ENCODE results near the gene NDE1.
"Not testable (repeated sequence)": the region's sequence is repeated elsewhere in the genome, so short reads cannot be mapped to it uniquely, and the experiment has no call there.

Gene NDE1

GRCh38 chr16:15652293-15653001 is 2.4 kb downstream of the NDE1 start:
- DNase-seq = no peak

- DNase-seq = no peak
Observed at GRCh38 chr16:15653227-15653626, 3.2 kb downstream of the NDE1 start.

- DNase-seq = no peak
Observed at GRCh38 chr16:15654591-15654990, 4.5 kb downstream of the NDE1 start.

- not testable (repeated sequence) for DNase-seq
Observed at GRCh38 chr16:15655561-15655960, 5.5 kb downstream of the NDE1 start.

- DNase-seq = no peak
Observed at GRCh38 chr16:15658149-15658548, 8.1 kb downstream of the NDE1 start.

- no peak for DNase-seq
Observed at GRCh38 chr16:15658556-15658955, 8.5 kb downstream of the NDE1 start.

- DNase-seq = no peak
Observed at GRCh38 chr16:15660203-15660601, 10.2 kb downstream of the NDE1 start.

- no peak for DNase-seq
Observed at GRCh38 chr16:15665107-15665506, 15.1 kb downstream of the NDE1 start.

GRCh38 chr16:15667091-15667742 is 17.2 kb downstream of the NDE1 start:
- DNase-seq = no peak

- DNase-seq = no peak
Observed at GRCh38 chr16:15671530-15672117, 21.6 kb downstream of the NDE1 start.

- DNase-seq = not testable (repeated sequence)
Observed at GRCh38 chr16:15672127-15672513, 22.1 kb downstream of the NDE1 start.

GRCh38 chr16:15672514-15673167 is 22.6 kb downstream of the NDE1 start:
- peak; percentile 85 for DNase-seq

- no peak for DNase-seq
Observed at GRCh38 chr16:15674571-15674970, 24.5 kb downstream of the NDE1 start.

- DNase-seq = no peak
Observed at GRCh38 chr16:15676506-15676905, 26.5 kb downstream of the NDE1 start.

GRCh38 chr16:15677447-15677846 is 27.4 kb downstream of the NDE1 start:
- no peak for DNase-seq

GRCh38 chr16:15682105-15682570 is 32.1 kb downstream of the NDE1 start:
- DNase-seq = no peak

GRCh38 chr16:15686287-15686686 is 36.2 kb downstream of the NDE1 start:
- no peak for DNase-seq

GRCh38 chr16:15689290-15689689 is 39.2 kb downstream of the NDE1 start:
- no peak for DNase-seq

GRCh38 chr16:15690296-15690695 is 40.3 kb downstream of the NDE1 start:
- DNase-seq = no peak

- no peak for DNase-seq
Observed at GRCh38 chr16:15691046-15691445, 41.0 kb downstream of the NDE1 start.

GRCh38 chr16:15692508-15692907 is 42.5 kb downstream of the NDE1 start:
- not testable (repeated sequence) for DNase-seq

GRCh38 chr16:15694499-15694898 is 44.5 kb downstream of the NDE1 start:
- DNase-seq = no peak

- no peak for DNase-seq
Observed at GRCh38 chr16:15699819-15700218, 49.8 kb downstream of the NDE1 start.

- no peak for DNase-seq
Observed at GRCh38 chr16:15701367-15701766, 51.3 kb downstream of the NDE1 start.
